Activated B cell treated with CpG ODN at 0.5 μM for 24 hours (primary cell): ENCODE measurements around the gene ARMCX5. TPM values are rescaled to one million over a fixed set of nuclear protein-coding genes. Genes with fewer than 3 reads are reported as not detected.

Experiments
- ATAC-seq: fragments of 200-7000 bp; cut with Tn5 transposase; one replicate; pipeline ENCODE4 v1.10.0; 2021; ENCODE audit warnings: low read depth, mild to moderate bottlenecking, moderate library complexity
- CTCF ChIA-PET: fragments of 350-600 bp; sonication (Branson Sonifier 250); formaldehyde crosslinking; loops from one replicate; lab custom pipeline; 2021; ENCODE audit warnings: antibody characterized with exemption; lab: Charles Lee
- POLR2A ChIA-PET: fragments of 350-600 bp; sonication (Branson Sonifier 250); formaldehyde crosslinking; loops from one replicate; lab custom pipeline; 2021; ENCODE audit warnings: antibody characterized with exemption; lab: Charles Lee
- DNase-seq: peaks from one replicate; pipeline ENCODE4 v3.0.0; 2022
- H3K27ac Mint-ChIP-seq: one replicate; pipeline ENCODE4 v1.8.0; 2020; ENCODE audit warnings: mixed read lengths
- H3K27me3 Mint-ChIP-seq: one replicate; pipeline ENCODE4 v1.8.0; 2021; ENCODE audit warnings: mixed read lengths
- H3K36me3 Mint-ChIP-seq: one replicate; pipeline ENCODE4 v1.8.0; 2021; ENCODE audit warnings: low read depth, mixed read lengths
- H3K4me1 Mint-ChIP-seq: one replicate; pipeline ENCODE4 v1.8.0; 2021; ENCODE audit warnings: mixed read lengths
- H3K4me3 Mint-ChIP-seq: one replicate; pipeline ENCODE4 v1.8.0; 2020; ENCODE audit warnings: mild to moderate bottlenecking, mixed read lengths
- H3K9me3 Mint-ChIP-seq: one replicate; pipeline ENCODE4 v1.8.0; 2020; ENCODE audit warnings: mixed read lengths
- intact Hi-C: fragments of 100-400 bp; cut with micrococcal nuclease; formaldehyde crosslinking; loops from one replicate; pipeline ENCODE4 v1.15.1; 2024
- total RNA-seq: library from RNA; stranded (reverse); gene quantifications from 2 replicates; pipeline ENCODE4 v1.2.3, GENCODE V29; 2022
- TF ChIP-seq, protein P1 (sequence below): fragments of 200-600 bp; IDR thresholded peaks from one replicate; pipeline ENCODE4 v1.8.0; 2022; ENCODE audit warnings: antibody characterized with exemption, mild to moderate bottlenecking

Gene ARMCX5
- total RNA-seq, 1 donor from 2014 or later, result 12.4 TPM

DNA sequence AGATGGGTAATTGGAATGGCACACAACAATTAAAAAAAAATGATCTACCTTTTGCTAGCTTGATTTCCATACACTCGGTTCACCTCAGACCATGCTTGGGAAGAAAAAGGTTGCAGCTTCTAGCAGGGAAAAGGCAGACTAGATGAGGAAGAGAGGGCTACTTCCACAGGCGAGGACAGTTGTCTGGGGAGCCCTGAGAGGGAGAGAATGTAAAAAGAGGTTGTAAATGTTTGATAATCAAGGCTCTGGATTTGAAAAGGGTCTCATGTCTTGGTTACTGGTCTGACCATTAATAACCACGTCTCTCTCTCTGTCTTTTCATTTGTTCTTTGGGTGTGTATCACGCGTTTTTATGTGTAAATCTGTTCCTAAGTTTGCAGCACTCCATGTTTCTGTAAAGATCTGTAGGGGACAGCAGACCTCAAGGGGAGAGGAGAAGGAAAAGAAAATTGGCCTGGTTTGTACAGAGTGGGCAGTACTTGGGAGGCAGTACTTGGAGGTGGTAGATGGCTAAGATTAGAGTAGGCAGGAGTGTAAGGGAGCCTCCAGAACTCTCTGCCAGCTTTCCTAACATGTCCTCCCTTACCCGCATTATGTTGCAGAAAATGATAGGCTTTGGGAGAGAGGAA lies 750 bp downstream of the ARMCX5 start:
- POLR2A ChIA-PET, result interaction anchor here (1.0 to 1.3 kb wide), 3 partner anchors 60 to 668 kb away, joined by 3 to 6 read pairs (median 5); partner anchors contain the start of genes GPRASP3 and ZMAT1
- CTCF ChIA-PET, result no interaction called here
- DNase-seq (no peak), ATAC-seq (no peak)
- H3K27ac Mint-ChIP-seq, result peak overlapping the region; percentile 94
- no peaks in the 10 kb centered on the region for H3K9me3 Mint-ChIP-seq
- peaks cover 12% of the 10 kb centered on the region for H3K36me3 Mint-ChIP-seq
- no peaks in the 10 kb centered on the region for H3K27me3 Mint-ChIP-seq
- H3K4me1 Mint-ChIP-seq, result peaks cover 29% of the 10 kb centered on the region
- TF ChIP-seq, protein P1, sequence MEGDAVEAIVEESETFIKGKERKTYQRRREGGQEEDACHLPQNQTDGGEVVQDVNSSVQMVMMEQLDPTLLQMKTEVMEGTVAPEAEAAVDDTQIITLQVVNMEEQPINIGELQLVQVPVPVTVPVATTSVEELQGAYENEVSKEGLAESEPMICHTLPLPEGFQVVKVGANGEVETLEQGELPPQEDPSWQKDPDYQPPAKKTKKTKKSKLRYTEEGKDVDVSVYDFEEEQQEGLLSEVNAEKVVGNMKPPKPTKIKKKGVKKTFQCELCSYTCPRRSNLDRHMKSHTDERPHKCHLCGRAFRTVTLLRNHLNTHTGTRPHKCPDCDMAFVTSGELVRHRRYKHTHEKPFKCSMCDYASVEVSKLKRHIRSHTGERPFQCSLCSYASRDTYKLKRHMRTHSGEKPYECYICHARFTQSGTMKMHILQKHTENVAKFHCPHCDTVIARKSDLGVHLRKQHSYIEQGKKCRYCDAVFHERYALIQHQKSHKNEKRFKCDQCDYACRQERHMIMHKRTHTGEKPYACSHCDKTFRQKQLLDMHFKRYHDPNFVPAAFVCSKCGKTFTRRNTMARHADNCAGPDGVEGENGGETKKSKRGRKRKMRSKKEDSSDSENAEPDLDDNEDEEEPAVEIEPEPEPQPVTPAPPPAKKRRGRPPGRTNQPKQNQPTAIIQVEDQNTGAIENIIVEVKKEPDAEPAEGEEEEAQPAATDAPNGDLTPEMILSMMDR, result no peak
- peak overlapping the region; percentile 96 for H3K4me3 Mint-ChIP-seq
- intact Hi-C loops, result loop anchor here (1.0 to 5.0 kb wide), 5 partner anchors 52 to 668 kb away; partner anchors contain the start of genes GPRASP3 and ZMAT1

DNA sequence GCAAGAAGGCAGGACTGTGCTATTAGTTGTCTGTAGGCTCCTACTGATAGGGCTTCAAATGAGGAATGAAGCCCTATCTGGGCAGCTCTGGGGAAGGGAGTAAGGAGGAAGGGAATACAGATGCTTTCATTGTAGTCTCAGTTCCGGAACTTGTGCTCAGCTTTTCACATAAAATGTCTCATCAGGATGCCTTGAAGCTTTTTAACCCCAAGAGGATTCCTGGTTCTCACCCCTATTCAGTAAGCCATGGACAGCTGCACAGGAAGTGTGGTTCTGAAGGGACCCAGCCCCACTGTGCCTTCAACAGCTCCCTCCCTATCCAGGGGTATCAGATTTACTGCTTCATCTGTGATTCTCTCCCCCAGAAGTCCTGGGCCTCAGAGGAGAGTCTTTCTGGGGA lies 5.0 kb downstream of the ARMCX5 start:
- Mint-ChIP-seq H3K27me3 (no peaks in the 10 kb centered on the region), H3K9me3 (no peaks in the 10 kb centered on the region), H3K27ac (no peak overlapping the region), H3K4me1 (peaks cover 30% of the 10 kb centered on the region), H3K4me3 (no peak overlapping the region), H3K36me3 (peaks cover 16% of the 10 kb centered on the region)
- ATAC-seq (no peak), DNase-seq (no peak)
- TF ChIP-seq, protein P1, result no peak
- ChIA-PET POLR2A (no interaction called here), CTCF (no interaction called here)
- intact Hi-C loops, result no loop called here

DNA sequence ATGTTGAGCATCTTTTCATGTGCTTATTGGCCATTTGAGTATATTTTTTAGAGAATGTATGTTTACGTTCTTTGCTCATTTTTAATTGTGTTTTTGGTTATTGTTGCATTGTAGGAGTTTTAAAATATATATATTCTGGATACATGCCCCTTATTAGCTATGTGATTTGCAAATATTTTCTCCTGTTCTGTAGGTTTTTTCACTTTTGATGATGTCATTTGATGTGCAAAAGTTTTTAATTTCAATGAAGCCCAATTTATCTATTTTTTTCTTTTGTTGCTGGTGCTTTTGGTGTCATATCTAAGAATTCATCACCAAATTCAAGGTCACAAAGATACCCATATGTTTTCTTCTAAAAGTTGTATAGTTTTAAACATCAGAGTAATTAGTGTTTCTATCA lies 6.8 kb downstream of the ARMCX5 start:
- CTCF ChIA-PET, result no interaction called here
- no peaks in the 10 kb centered on the region for H3K9me3 Mint-ChIP-seq
- peaks cover 22% of the 10 kb centered on the region for H3K4me1 Mint-ChIP-seq
- DNase-seq (no peak), ATAC-seq (no peak)
- H3K27me3 Mint-ChIP-seq, result no peaks in the 10 kb centered on the region
- H3K27ac Mint-ChIP-seq, result no peak overlapping the region
- peaks cover 24% of the 10 kb centered on the region for H3K36me3 Mint-ChIP-seq
- TF ChIP-seq, protein P1, result no peak
- intact Hi-C loops, result no loop called here
- POLR2A ChIA-PET, result no interaction called here
- no peak overlapping the region for H3K4me3 Mint-ChIP-seq

DNA sequence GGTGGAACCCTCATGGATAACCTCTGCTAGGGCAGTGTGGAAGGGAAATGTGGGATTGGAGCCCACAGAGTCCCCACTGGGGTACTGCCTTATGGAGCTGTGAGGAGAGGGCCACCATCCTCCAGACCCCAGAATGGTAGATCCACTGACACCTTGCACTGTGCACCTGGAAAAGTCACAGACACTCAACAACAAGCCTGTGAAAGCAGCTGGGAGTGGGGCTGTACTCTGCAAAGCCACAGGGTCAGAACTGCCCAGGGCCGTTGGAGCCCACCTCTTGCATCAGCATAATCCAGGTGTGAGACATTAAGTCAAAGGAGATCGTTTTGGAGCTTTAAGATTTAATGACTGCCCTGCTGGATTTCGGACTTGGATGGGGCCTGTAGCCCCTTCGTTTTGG lies 11.6 kb downstream of the ARMCX5 start:
- Mint-ChIP-seq H3K27ac (no peak overlapping the region), H3K9me3 (no peaks in the 10 kb centered on the region), H3K4me1 (peaks cover 14% of the 10 kb centered on the region), H3K36me3 (peaks cover 29% of the 10 kb centered on the region), H3K27me3 (no peaks in the 10 kb centered on the region), H3K4me3 (no peak overlapping the region)
- intact Hi-C loops, result no loop called here
- CTCF ChIA-PET, result no interaction called here
- POLR2A ChIA-PET, result no interaction called here
- ATAC-seq (no peak), DNase-seq (no peak)
- TF ChIP-seq, protein P1, result no peak

DNA sequence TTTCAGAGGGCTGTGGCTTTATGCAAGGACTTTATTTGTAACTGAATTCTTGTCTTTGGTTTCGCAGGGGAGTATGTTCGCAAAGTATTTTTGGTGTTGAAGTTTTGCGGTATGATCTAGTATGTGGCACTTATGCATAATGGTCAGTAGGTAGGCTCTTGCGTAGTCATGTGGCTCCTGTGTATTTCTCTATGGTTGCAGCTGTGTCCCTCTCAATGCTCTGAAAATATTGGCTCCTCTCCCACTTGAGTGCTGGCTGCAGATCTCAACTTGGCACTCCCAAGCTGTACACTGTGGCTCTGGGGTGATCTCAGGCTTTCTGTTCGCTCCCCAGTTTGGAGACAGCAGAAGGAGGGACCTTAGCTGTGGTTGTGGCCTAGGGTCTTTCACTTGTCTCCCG lies 24.8 kb downstream of the ARMCX5 start:
- ATAC-seq (no peak), DNase-seq (no peak)
- intact Hi-C loops, result no loop called here

More for the DNA sequence above, 24.8 kb downstream of the ARMCX5 start:
- Mint-ChIP-seq H3K4me1 (peaks cover 3% of the 10 kb centered on the region), H3K27ac (no peak overlapping the region), H3K27me3 (no peaks in the 10 kb centered on the region), H3K4me3 (no peak overlapping the region), H3K36me3 (peaks cover 25% of the 10 kb centered on the region), H3K9me3 (peaks cover 4% of the 10 kb centered on the region)
- ChIA-PET CTCF (no interaction called here), POLR2A (no interaction called here)
- TF ChIP-seq, protein P1, result no peak
